Measurements from ENCODE around the gene ZNF525. TPM values are rescaled to one million over a fixed set of nuclear protein-coding genes. Genes with fewer than 3 reads are reported as not detected.
"Not testable (repeated sequence)": the region's sequence is repeated elsewhere in the genome, so short reads cannot be mapped to it uniquely, and the experiment has no call there.

The ZNF525 gene
- polyA plus RNA-seq, 1 experiment, result 2.9 TPM

GRCh38 chr19:53333463-53334449, 31.7 kb upstream of the ZNF525 start, which contains the start of gene ZNF845:
ZNF845 (plus strand) TSS chr19:53333749; CDS start chr19:53341308, 7,559 bp downstream.
- Histone ChIP-seq H3K4me3 (ENCODE audit: low read depth, low read length) (peak within 1 kb of the TSS; percentile 91), H3K9me3 (ENCODE audit: control insufficient read depth, insufficient read depth, low read length) (peaks cover 25% of the 10 kb centered on the region), H3K27me3 (ENCODE audit: control insufficient read depth, insufficient read depth, low read length) (no peaks in the 10 kb centered on the region), H3K27ac (ENCODE audit: low read depth, low read length) (peak within 1 kb of the TSS; percentile 68)
- no peak for TF ChIP-seq CTCF (IDR thresholded peaks at IDR 0.05; ENCODE audit: low read depth, low read length)
- peak; percentile 73 for DNase-seq (ENCODE audit: low read depth, low spot score)
- POLR2A ChIA-PET, result interaction anchor here (0.7 kb wide), 1 partner anchor 223 kb away, joined by 6 read pairs; no protein-coding TSS in a partner anchor
- CTCF ChIA-PET, result no interaction called here

- H3K27ac ChIP-seq (ENCODE audit: low read depth, low read length); POLR2A ChIA-PET; DNase-seq (ENCODE audit: low read depth, low spot score); CTCF ChIA-PET; H3K27me3 ChIP-seq (ENCODE audit: control insufficient read depth, insufficient read depth, low read length); H3K4me3 ChIP-seq (ENCODE audit: low read depth, low read length): not testable (repeated sequence)
- peaks cover 51% of the 10 kb centered on the region for H3K9me3 ChIP-seq (ENCODE audit: control insufficient read depth, insufficient read depth, low read length)
Observed at GRCh38 chr19:53344403-53344802, 21.1 kb upstream of the ZNF525 start.

- H3K9me3 ChIP-seq (ENCODE audit: control insufficient read depth, insufficient read depth, low read length), result peaks cover 49% of the 10 kb centered on the region
- ChIA-PET CTCF (no interaction called here), POLR2A (no interaction called here)
- TF ChIP-seq CTCF (IDR thresholded peaks at IDR 0.05; ENCODE audit: low read depth, low read length), result no peak
- no peaks in the 10 kb centered on the region for H3K27me3 ChIP-seq (ENCODE audit: control insufficient read depth, insufficient read depth, low read length)
- H3K4me3 ChIP-seq (ENCODE audit: low read depth, low read length), result no peak overlapping the region
- no peak for DNase-seq (ENCODE audit: low read depth, low spot score)
- no peak overlapping the region for H3K27ac ChIP-seq (ENCODE audit: low read depth, low read length)
Observed at GRCh38 chr19:53355739-53356138, 9.8 kb upstream of the ZNF525 start.

- no peak overlapping the region for H3K4me3 ChIP-seq (ENCODE audit: low read depth, low read length)
- no peak for DNase-seq (ENCODE audit: low read depth, low spot score)
- no peaks in the 10 kb centered on the region for H3K27me3 ChIP-seq (ENCODE audit: control insufficient read depth, insufficient read depth, low read length)
- no peak overlapping the region for H3K27ac ChIP-seq (ENCODE audit: low read depth, low read length)
- TF ChIP-seq CTCF (IDR thresholded peaks at IDR 0.05; ENCODE audit: low read depth, low read length), result no peak
- ChIA-PET POLR2A (interaction anchor here (0.7 kb wide), 1 partner anchor 134 kb away, joined by 4 read pairs; no protein-coding TSS in a partner anchor), CTCF (interaction anchor here (0.7 to 0.9 kb wide), 2 partner anchors 22 to 162 kb away, joined by 3 to 5 read pairs; no protein-coding TSS in a partner anchor)
- H3K9me3 ChIP-seq (ENCODE audit: control insufficient read depth, insufficient read depth, low read length), result peaks cover 41% of the 10 kb centered on the region
Observed at GRCh38 chr19:53357821-53358581, 7.5 kb upstream of the ZNF525 start.

- DNase-seq (ENCODE audit: low read depth, low spot score); H3K27me3 ChIP-seq (ENCODE audit: control insufficient read depth, insufficient read depth, low read length); H3K27ac ChIP-seq (ENCODE audit: low read depth, low read length); CTCF ChIA-PET; H3K4me3 ChIP-seq (ENCODE audit: low read depth, low read length); POLR2A ChIA-PET: not testable (repeated sequence)
- peaks cover 33% of the 10 kb centered on the region for H3K9me3 ChIP-seq (ENCODE audit: control insufficient read depth, insufficient read depth, low read length)
Observed at GRCh38 chr19:53360056-53360455, 5.4 kb upstream of the ZNF525 start.

Measured in AG04450 (cell line).